HG03575 (cell line): ENCODE results near the gene NEURL1B.

Source experiments
- ATAC-seq: cut with Tn5 transposase; IDR thresholded peaks from one replicate; pipeline ENCODE4 v1.9.1; 2021; ENCODE audit not compliant: unreplicated experiment, insufficient number of reproducible peaks, low FRiP score; ENCODE audit errors: extremely low read depth

Gene NEURL1B

DNA sequence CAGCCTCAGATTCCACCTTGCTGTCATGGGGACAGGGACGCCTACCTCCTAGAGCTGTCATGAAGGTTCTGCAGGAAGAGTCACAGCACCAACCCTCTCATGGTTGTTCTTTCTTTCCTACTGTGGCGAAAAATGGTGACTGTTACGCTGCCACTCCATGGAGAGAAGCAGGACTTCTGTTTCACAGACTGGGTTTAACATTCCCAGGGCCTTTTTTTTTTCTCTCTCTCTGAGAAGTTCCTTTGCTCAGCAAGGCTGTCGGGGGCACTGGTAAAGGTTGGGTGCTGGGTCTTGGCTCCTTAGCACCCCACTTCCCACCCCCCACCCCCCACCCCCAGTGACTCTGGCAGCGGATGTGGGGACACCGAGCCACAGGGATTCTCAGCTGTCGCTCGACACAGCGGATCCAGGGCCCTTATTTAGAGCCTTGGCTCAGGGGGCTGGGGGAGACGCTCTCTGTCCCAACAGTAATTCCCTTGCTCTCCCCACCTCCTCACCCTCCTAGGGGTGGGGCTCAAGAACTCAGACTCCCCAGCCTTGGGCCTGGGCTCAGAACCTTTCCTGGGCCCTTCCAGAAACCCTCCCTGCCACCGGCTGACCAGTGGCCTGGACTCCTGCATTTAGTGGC is 95.6 kb downstream of the NEURL1B start:
- no peak for ATAC-seq

DNA sequence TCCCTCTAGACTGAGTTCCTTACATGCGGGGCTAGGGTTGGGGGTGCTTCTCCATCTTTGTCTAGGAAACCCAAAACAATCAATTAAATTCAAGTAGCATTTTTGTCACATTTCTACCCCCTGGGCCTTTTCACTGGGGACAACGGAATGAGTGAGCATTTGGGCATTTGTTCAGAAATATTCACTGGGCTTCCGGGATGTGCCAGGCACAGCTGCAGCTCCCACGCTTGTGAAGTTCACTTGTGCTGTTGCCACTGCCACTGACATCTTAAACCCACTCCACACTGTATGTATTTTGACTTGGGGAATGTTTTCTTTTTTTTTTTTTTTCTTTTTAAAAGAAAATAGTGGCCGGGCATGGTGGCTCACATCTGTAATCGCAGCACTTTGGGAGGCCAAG is 98.3 kb downstream of the NEURL1B start:
- no peak for ATAC-seq

DNA sequence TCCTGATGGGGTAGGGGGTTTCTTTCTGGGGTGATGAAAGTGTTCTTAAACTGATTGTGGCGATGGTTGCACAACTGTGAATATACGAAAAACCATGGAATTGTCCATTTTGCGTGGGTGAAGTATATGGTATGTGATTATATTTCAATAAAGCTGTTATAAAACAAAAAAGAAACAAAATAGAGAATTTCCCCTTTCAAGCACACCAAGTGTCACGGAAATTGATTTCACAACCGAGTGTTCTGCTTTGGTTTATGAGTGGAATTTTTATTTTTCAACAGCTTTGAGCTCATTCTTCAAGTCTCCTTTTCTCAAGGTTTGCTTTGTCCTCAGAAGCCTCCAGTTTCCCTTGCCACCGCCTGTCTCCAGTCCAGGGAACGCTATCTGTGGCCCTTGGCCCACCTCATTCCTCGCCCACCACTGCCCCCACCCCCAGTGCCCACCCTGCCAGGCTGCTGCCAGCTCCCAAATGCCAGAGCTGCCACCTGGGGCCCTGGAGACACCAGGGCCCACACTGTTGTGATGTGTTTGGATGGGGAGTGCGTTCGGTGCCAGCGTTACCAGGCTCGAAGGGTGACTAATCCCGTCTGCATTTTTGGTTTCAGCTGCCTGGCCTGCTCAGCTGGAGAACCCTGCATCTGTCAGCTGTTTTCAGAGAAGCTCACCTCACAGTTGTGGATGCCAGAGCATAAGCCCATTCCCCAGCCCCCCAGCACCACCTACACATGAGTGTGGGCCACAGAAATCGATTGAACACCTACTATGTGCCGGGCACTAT is 99.6 kb downstream of the NEURL1B start:
- ATAC-seq, result no peak
